ENCODE measurements around the gene RPS18.

- TF ChIP-seq, protein P1, sequence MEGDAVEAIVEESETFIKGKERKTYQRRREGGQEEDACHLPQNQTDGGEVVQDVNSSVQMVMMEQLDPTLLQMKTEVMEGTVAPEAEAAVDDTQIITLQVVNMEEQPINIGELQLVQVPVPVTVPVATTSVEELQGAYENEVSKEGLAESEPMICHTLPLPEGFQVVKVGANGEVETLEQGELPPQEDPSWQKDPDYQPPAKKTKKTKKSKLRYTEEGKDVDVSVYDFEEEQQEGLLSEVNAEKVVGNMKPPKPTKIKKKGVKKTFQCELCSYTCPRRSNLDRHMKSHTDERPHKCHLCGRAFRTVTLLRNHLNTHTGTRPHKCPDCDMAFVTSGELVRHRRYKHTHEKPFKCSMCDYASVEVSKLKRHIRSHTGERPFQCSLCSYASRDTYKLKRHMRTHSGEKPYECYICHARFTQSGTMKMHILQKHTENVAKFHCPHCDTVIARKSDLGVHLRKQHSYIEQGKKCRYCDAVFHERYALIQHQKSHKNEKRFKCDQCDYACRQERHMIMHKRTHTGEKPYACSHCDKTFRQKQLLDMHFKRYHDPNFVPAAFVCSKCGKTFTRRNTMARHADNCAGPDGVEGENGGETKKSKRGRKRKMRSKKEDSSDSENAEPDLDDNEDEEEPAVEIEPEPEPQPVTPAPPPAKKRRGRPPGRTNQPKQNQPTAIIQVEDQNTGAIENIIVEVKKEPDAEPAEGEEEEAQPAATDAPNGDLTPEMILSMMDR (IDR thresholded peaks at IDR 0.05), result no peak
- TF ChIP-seq POLR2A (IDR thresholded peaks at IDR 0.05), result no peak
These were observed 49.4 kb downstream of the RPS18 start for GRCh38 chr6:33321227-33321626.

Measured in esophagus squamous epithelium (tissue), 4 donors.